ENCODE measurements around the gene AMOTL2. TPM values are rescaled to one million over a fixed set of nuclear protein-coding genes. Genes with fewer than 3 reads are reported as not detected.

AMOTL2 gene
- total and polyA plus RNA-seq, 2 donors (not counting 3 experiments of a cell fraction or from before 2014, with no cell fraction given): 130 to 145 TPM

- dilution Hi-C loops (cut with MboI; ENCODE audit: extremely low pct_ligation_motif_present, low sequenced_read_pairs): no loop called here
- Histone ChIP-seq H3K4me2 (ENCODE audit: insufficient read depth, low read length) (no peak overlapping the region), H3K79me2 (ENCODE audit: control insufficient read depth, insufficient read depth, low read length) (no peaks in the 10 kb centered on the region), H4K20me1 (replicated peaks; ENCODE audit: control insufficient read depth, extremely low read depth, insufficient read depth, low read length) (no peaks in the 10 kb centered on the region), H3K4me1 (ENCODE audit: control insufficient read depth, extremely low read depth, insufficient read depth, low read length) (no peaks in the 10 kb centered on the region), H3K27ac (ENCODE audit: insufficient read depth, low read depth, low read length) (no peak overlapping the region), H2AFZ (ENCODE audit: low read depth, low read length) (no peak overlapping the region), H3K4me3 (replicated peaks in 1 of 3; ENCODE audit: insufficient read depth in 1 of 3, low read depth in 1 of 3, low read length in 3 of 3) (no peak overlapping the region), H3K9me1 (replicated peaks; ENCODE audit: control insufficient read depth, extremely low read depth, insufficient read depth, low read length) (no peaks in the 10 kb centered on the region), H3K36me3 (ENCODE audit: control insufficient read depth in 2 of 2, extremely low read depth in 1 of 2, insufficient read depth in 2 of 2, low read length in 2 of 2) (no peaks in the 10 kb centered on the region), H3K9ac (replicated peaks; ENCODE audit: extremely low read depth, insufficient read depth, low read length) (no peak overlapping the region), H3K9me3 (replicated peaks; ENCODE audit: control insufficient read depth, insufficient read depth, low read length) (no peaks in the 10 kb centered on the region), H3K27me3 (ENCODE audit: control insufficient read depth in 2 of 2, insufficient read depth in 2 of 2, low read length in 2 of 2) (peaks cover 19 to 30% of the 10 kb centered on the region in 2 experiments)
- ChIA-PET CTCF (interaction anchor here (1.0 to 2.0 kb wide), 3 partner anchors 10 to 86 kb away, joined by 3 to 9 read pairs (median 5); no protein-coding TSS in a partner anchor), POLR2A (no interaction called here)
- TF ChIP-seq EZH2 (IDR thresholded peaks at IDR 0.05; ENCODE audit: borderline replicate concordance, low read depth, low read length, severe bottlenecking) (no peak), POLR2AphosphoS5 (IDR thresholded peaks at IDR 0.05; ENCODE audit: insufficient read depth, low read depth, low read length) (no peak), GATA2 (IDR thresholded peaks at IDR 0.05; ENCODE audit: insufficient read depth, insufficient read length, low read depth, low read length) (no peak), FOS (IDR thresholded peaks at IDR 0.05; ENCODE audit: borderline replicate concordance, insufficient read depth, low read length) (no peak), MAX (IDR thresholded peaks at IDR 0.05; ENCODE audit: insufficient read depth, insufficient read length) (no peak), POLR2A (IDR thresholded peaks at IDR 0.05; ENCODE audit: low read depth, low read length) (no peak)
- intact Hi-C loops (cut with micrococcal nuclease): no loop called here
- DNase-seq (ENCODE audit: low read depth, low spot score): no peak
- BruUV-seq (replicated peaks): no TSS peak
- FAIRE-seq: no peak
Observed at GRCh38 chr3:134388292-134388691, 14.0 kb upstream of the AMOTL2 start.

GRCh38 chr3:134387293-134387692 lies 13.0 kb upstream of the AMOTL2 start:
- Histone ChIP-seq H3K9me1 (replicated peaks; ENCODE audit: control insufficient read depth, extremely low read depth, insufficient read depth, low read length) (no peaks in the 10 kb centered on the region), H3K4me3 (replicated peaks in 1 of 3; ENCODE audit: insufficient read depth in 1 of 3, low read depth in 1 of 3, low read length in 3 of 3) (no peak overlapping the region), H2AFZ (ENCODE audit: low read depth, low read length) (no peak overlapping the region), H3K27me3 (ENCODE audit: control insufficient read depth in 2 of 2, insufficient read depth in 2 of 2, low read length in 2 of 2) (peaks cover 15 to 27% of the 10 kb centered on the region in 2 experiments), H3K9ac (replicated peaks; ENCODE audit: extremely low read depth, insufficient read depth, low read length) (no peak overlapping the region), H3K79me2 (ENCODE audit: control insufficient read depth, insufficient read depth, low read length) (no peaks in the 10 kb centered on the region), H4K20me1 (replicated peaks; ENCODE audit: control insufficient read depth, extremely low read depth, insufficient read depth, low read length) (no peaks in the 10 kb centered on the region), H3K36me3 (ENCODE audit: control insufficient read depth in 2 of 2, extremely low read depth in 1 of 2, insufficient read depth in 2 of 2, low read length in 2 of 2) (no peaks in the 10 kb centered on the region), H3K27ac (ENCODE audit: insufficient read depth, low read depth, low read length) (no peak overlapping the region), H3K4me2 (ENCODE audit: insufficient read depth, low read length) (no peak overlapping the region), H3K4me1 (ENCODE audit: control insufficient read depth, extremely low read depth, insufficient read depth, low read length) (no peaks in the 10 kb centered on the region), H3K9me3 (replicated peaks; ENCODE audit: control insufficient read depth, insufficient read depth, low read length) (no peaks in the 10 kb centered on the region)
- TF ChIP-seq EZH2 (IDR thresholded peaks at IDR 0.05; ENCODE audit: borderline replicate concordance, low read depth, low read length, severe bottlenecking): no peak
- no peak for TF ChIP-seq POLR2A (IDR thresholded peaks at IDR 0.05; ENCODE audit: low read depth, low read length)
- TF ChIP-seq MYC (IDR thresholded peaks at IDR 0.05; ENCODE audit: low read depth, low read length): no peak
- no peak for TF ChIP-seq FOS (IDR thresholded peaks at IDR 0.05; ENCODE audit: borderline replicate concordance, insufficient read depth, low read length)
- TF ChIP-seq POLR2AphosphoS5 (IDR thresholded peaks at IDR 0.05; ENCODE audit: insufficient read depth, low read depth, low read length): no peak
- no peak for TF ChIP-seq GATA2 (IDR thresholded peaks at IDR 0.05; ENCODE audit: insufficient read depth, insufficient read length, low read depth, low read length)
- TF ChIP-seq MAX (IDR thresholded peaks at IDR 0.05; ENCODE audit: insufficient read depth, insufficient read length): no peak
- no peak for TF ChIP-seq JUN (IDR thresholded peaks at IDR 0.05; ENCODE audit: borderline replicate concordance, insufficient read depth, insufficient read length, low read depth)
- no peak for TF ChIP-seq CTCF (IDR thresholded peaks at IDR 0.05; ENCODE audit: extremely low read depth in 1 of 2, insufficient read depth in 1 of 2, low read depth in 1 of 2, low read length in 2 of 2)
- ChIA-PET CTCF (interaction anchor here (1.0 to 2.0 kb wide), 4 partner anchors 9 to 87 kb away, joined by 3 to 9 read pairs (median 4); no protein-coding TSS in a partner anchor), POLR2A (interaction anchor here (0.6 kb wide), 1 partner anchor 76 kb away, joined by 4 read pairs; no protein-coding TSS in a partner anchor)
- intact Hi-C loops (cut with micrococcal nuclease): no loop called here
- no TSS peak for BruUV-seq (replicated peaks)
- dilution Hi-C loops (cut with MboI; ENCODE audit: extremely low pct_ligation_motif_present, low sequenced_read_pairs): no loop called here
- FAIRE-seq (no peak), DNase-seq (ENCODE audit: low read depth, low spot score) (no peak)

All from endothelial cell of umbilical vein (primary cell).